Transverse colon (tissue), 4 donors: ENCODE data around the gene GC.

ENCODE experiments used
- POLR2A ChIP-seq: fragments of 450-650 bp; IDR thresholded peaks from one replicate; pipeline ENCODE4 v1.6.1; 2016; ENCODE audit warnings: antibody characterized with exemption, mild to moderate bottlenecking, moderate library complexity
- POLR2AphosphoS5 ChIP-seq, 3 donors: sonication (generic); formaldehyde crosslinking; IDR thresholded peaks; one replicate each; pipeline ENCODE4 v1.6.1; 2016; ENCODE audit warnings: antibody characterized with exemption in 3 of 3
- TF ChIP-seq, protein P1 (sequence below), 5 experiments: fragments of 200-600 bp in 3 of 5; fragments of 450-650 bp in 2 of 5; sonication (generic) in 3 of 5; IDR thresholded peaks; 1 replicate in 2 of 5; 2 replicates in 3 of 5; pipeline ENCODE4 v1.5.1; 2016 to 2017; ENCODE audit warnings: antibody characterized with exemption in 5 of 5, inconsistent platforms in 3 of 5, mild to moderate bottlenecking in 2 of 5, moderate library complexity in 1 of 5

DNA sequence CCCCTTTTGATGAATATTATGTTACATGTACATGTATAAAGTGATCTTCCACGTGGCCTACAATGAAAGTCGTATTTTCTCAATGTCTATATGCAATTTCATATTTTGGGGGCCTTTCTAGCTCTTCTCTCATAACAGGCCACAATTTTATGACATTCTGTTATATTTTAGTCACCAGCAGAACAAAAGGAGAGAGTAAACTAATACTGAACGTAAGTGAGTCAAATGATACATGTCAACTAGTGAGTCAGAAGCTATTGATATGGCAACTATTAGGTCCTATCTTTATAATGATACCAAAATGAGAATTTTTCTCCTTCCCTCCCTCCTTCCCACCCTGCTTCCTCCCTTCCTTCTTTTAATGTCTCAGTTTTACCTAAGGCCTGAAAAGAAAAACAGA is 14.4 kb downstream of the GC start:
- TF ChIP-seq, protein P1, sequence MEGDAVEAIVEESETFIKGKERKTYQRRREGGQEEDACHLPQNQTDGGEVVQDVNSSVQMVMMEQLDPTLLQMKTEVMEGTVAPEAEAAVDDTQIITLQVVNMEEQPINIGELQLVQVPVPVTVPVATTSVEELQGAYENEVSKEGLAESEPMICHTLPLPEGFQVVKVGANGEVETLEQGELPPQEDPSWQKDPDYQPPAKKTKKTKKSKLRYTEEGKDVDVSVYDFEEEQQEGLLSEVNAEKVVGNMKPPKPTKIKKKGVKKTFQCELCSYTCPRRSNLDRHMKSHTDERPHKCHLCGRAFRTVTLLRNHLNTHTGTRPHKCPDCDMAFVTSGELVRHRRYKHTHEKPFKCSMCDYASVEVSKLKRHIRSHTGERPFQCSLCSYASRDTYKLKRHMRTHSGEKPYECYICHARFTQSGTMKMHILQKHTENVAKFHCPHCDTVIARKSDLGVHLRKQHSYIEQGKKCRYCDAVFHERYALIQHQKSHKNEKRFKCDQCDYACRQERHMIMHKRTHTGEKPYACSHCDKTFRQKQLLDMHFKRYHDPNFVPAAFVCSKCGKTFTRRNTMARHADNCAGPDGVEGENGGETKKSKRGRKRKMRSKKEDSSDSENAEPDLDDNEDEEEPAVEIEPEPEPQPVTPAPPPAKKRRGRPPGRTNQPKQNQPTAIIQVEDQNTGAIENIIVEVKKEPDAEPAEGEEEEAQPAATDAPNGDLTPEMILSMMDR (IDR thresholded peaks at IDR 0.05), result no peak
- TF ChIP-seq POLR2A, result no peak
- no peak for TF ChIP-seq POLR2AphosphoS5 (IDR thresholded peaks at IDR 0.05)
